ENCODE data around the gene TBC1D3E. TPM values are rescaled to one million over a fixed set of nuclear protein-coding genes. Genes with fewer than 3 reads are reported as not detected.
"Not testable (repeated sequence)": the region's sequence is repeated elsewhere in the genome, so short reads cannot be mapped to it uniquely, and the experiment has no call there.

TBC1D3E gene
- total RNA-seq: not detected

DNA sequence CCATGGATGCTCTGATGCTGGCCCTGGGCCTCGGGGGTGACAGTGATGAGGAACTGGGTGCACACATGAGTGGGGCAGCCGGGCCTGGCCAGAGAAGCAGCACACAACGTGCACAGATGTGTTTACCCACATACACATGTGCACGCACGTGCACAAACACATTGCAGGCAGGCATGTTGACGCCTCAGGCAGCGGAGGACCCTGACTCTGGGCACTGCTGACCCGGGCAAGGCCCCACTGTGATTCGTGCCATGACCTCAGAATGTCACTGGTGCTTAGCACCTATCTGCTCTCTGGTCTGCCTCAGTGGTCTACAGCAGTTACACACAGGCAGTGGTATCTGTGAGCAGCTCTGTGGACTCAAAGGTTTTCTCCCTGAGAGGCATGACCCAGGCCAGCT is at the start of gene TBC1D3E:
TSS of gene TBC1D3E (plus strand) at position 301 of the 400 bp plus-strand sequence. CDS start 1,545 bp downstream, outside the sequence.
- no CpG with 5 or more reads among the region's 9 CpGs for whole genome bisulfite sequencing, 2 donors
- DNase-seq (ENCODE audit: low spot score in 2 of 2); H3K4me3 ChIP-seq (ENCODE audit: low read depth, poor library complexity, severe bottlenecking); intact Hi-C loops (cut with DNase I; ENCODE audit: low total_unique reads): not testable (repeated sequence)

DNA sequence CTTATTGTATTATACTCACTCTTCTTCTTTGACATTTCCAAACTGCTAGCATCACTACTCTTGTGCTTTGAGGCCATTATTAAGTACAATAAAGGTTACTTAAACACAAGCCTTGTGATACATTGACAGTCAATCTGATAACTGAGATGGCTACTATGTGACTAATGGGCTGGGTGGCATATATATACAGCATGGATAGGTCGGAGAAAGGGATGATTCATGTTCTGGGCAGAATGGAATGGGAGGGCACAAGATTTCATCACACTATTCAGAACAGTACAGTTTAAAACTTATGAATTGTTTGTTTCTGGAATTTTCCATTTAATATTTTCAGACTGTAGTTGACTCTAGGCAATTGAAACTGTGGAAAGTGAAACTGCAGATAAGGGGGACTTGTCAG is 40.4 kb upstream of the TBC1D3E start:
- DNase-seq (ENCODE audit: low spot score in 2 of 2); intact Hi-C loops (cut with DNase I; ENCODE audit: low total_unique reads); H3K4me3 ChIP-seq (ENCODE audit: low read depth, poor library complexity, severe bottlenecking): not testable (repeated sequence)
- no CpG with 5 or more reads among the region's 1 CpG for WGBS, 2 donors

DNA sequence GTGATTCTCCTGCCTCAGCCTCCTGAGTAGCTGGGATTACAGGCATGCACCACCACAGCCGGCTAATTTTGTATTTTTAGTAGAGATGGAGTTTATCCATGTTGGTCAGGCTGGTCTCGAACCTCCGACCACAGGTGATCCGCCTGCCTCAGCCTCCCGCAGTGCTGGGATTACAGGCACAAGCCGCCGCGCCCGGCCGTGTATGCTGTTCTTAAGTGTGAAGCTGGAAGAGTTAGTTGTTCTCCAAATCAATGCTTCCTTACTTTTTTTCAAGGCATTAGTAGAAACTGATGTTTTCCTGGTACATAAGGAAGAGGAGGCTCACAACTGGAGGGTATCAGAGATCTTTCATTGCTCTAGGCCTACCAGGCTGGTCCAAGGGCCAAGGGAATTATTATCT is 39.6 kb upstream of the TBC1D3E start:
- intact Hi-C loops (cut with DNase I; ENCODE audit: low total_unique reads): not testable (repeated sequence)
- DNase-seq (ENCODE audit: low spot score in 2 of 2): peak in 1 of 2 donors; percentile 50

DNA sequence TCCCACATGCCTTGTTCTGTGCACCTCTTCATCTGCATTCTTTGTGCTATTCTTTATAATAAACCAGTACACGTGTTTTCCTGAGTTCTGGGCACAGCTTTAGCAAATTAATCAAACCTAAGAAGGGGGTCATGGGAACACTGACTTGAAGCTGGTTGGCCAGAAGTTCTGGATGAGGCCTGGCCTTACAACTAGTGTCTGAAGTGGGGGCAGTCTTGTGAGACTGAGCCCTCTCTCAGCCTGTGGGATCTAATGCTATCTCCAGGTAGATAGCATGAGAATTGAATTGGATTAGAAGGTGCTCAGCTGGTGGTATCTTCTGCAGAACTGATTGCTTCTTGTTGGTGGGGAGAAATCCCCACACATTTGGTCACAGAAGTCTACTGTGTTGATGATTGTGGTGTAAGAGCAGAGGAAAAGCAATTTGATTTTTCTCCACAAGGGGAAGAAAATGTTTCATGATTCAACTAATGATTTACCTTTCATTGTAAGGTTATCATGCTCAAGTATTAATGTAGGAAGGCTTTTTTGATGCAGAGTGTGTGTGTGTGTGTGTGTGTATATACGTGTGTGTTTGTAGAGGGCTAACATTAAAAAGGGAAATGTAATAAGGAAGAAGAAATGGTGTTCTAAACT is 33.6 kb upstream of the TBC1D3E start:
- intact Hi-C loops (cut with DNase I; ENCODE audit: low total_unique reads); DNase-seq (ENCODE audit: low spot score in 2 of 2); H3K4me3 ChIP-seq (ENCODE audit: low read depth, poor library complexity, severe bottlenecking): not testable (repeated sequence)
- no CpG with 5 or more reads among the region's 2 CpGs for whole genome bisulfite sequencing, 2 donors

More for the DNA sequence above, 39.6 kb upstream of the TBC1D3E start:
- WGBS, 2 donors: 20% methylated on average over 3 of the region's 10 CpGs; no CpG with 5 or more reads in 1 of the 2 donors
- not testable (repeated sequence) for H3K4me3 ChIP-seq (ENCODE audit: low read depth, poor library complexity, severe bottlenecking)

DNA sequence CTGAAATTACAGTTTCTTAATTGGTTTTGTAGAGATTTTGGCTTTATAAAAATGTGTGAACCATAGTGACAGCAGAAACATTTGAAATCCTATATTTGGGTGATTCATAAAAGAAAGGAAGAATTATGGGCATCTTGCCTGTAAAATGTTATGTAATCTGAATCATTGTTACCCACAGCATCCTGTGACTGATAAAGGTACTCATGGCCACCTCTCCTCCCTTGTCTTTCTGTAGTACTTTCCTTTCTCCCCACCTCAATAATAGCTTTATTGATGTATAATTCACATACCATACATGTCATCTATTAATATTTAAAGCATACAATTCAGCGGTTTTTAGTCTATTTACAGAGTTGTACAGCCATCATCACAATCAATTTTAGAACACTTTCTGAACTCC is 28.5 kb upstream of the TBC1D3E start:
- no CpG with 5 or more reads among the region's 1 CpG for WGBS, 2 donors
- H3K4me3 ChIP-seq (ENCODE audit: low read depth, poor library complexity, severe bottlenecking); DNase-seq (ENCODE audit: low spot score in 2 of 2); intact Hi-C loops (cut with DNase I; ENCODE audit: low total_unique reads): not testable (repeated sequence)

DNA sequence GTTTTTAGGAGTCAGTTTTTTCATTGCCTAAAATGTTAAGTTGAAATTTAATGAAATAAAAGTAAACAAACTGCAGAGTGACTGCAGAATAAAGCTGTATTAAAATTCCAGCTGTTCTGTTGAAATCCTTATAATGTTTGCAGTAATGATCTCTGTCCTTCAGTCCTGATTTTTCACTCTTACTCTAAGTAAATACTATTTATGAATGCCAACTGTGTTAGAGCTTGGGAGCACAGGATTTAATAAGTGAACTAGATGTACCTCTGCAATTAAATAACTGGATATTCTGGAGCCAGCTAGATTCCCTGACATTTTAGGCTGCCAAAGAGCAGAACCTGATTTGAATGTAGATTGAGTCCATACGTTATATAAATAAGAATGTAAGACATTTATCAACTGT is 7.9 kb upstream of the TBC1D3E start:
- H3K4me3 ChIP-seq (ENCODE audit: low read depth, poor library complexity, severe bottlenecking); DNase-seq (ENCODE audit: low spot score in 2 of 2); intact Hi-C loops (cut with DNase I; ENCODE audit: low total_unique reads): not testable (repeated sequence)
- no CpG with 5 or more reads among the region's 1 CpG for WGBS, 2 donors

DNA sequence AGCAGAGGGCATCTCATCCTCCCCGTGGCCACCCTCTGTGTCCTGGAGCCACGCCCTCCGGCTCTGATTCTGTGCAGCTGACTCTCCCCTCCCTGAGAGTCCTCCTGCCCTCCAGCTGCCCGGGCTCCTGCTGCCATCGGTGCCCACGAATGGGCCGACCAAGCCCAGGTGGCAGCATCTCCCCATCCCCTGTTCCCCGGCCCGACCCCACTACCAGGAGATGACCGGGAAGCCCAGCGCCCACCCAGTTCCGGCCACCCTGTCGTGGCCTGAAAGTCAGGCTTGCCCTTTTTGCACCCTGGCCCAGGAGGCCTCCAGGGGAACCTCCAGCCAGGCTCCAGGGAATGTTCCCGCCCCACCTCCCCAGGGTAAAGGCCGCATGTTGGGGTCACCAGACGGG is 7.1 kb downstream of the TBC1D3E start:
- intact Hi-C loops (cut with DNase I; ENCODE audit: low total_unique reads); H3K4me3 ChIP-seq (ENCODE audit: low read depth, poor library complexity, severe bottlenecking): not testable (repeated sequence)
- 91% methylated on average over 9 of the region's 16 CpGs; no CpG with 5 or more reads in 1 of the 2 donors for WGBS, 2 donors
- DNase-seq (ENCODE audit: low spot score in 2 of 2): peak in 1 of 2 donors; percentile 78

Other genes with a start within 250 kb of the TBC1D3E start
- gene TBC1D3K, start 203.5 kb upstream of the TBC1D3E start, total RNA-seq: 1 to 10 TPM in 1 of 4 donors, not detected in 3; 1.0 TPM
- gene TBC1D3L, start 138.9 kb upstream of the TBC1D3E start, total RNA-seq: 10 to 100 TPM; 19.9 to 44.2 (median 28.9) TPM
- gene TBC1D3D, start 124.0 kb upstream of the TBC1D3E start, total RNA-seq: under 1 TPM in 1 of 4 donors, not detected in 3; 0.19 TPM
- gene TBC1D3C, start 59.3 kb upstream of the TBC1D3E start, total RNA-seq: under 1 TPM in 1 of 4 donors, not detected in 3; 0.42 TPM
- gene TBC1D3, start 64.6 kb downstream of the TBC1D3E start, total RNA-seq: not detected
- gene MRPL45, start 169.2 kb downstream of the TBC1D3E start, total RNA-seq: 10 to 100 TPM; 25.8 to 34.5 (median 29.4) TPM
- under 1 TPM in 1 of 4 donors, not detected in 3; 0.25 TPM for gene GPR179, start 216.0 kb downstream of the TBC1D3E start, total RNA-seq
- gene SOCS7, start 223.9 kb downstream of the TBC1D3E start, total RNA-seq: 10 to 100 TPM; 14.5 to 19.9 (median 19.3) TPM